SK-N-SH (cell line): ENCODE data around the gene SLC40A1.

Experiments
- SIN3A ChIP-seq: IDR thresholded peaks from 2 replicates; pipeline ENCODE4 v1.6.1; 2012; ENCODE audit warnings: low read depth, mild to moderate bottlenecking, low read length, moderate library complexity, borderline replicate concordance
- TF ChIP-seq, protein P1 (sequence below): IDR thresholded peaks from 2 replicates; pipeline ENCODE4 v1.4.0; 2012; ENCODE audit warnings: low read depth, borderline replicate concordance

DNA sequence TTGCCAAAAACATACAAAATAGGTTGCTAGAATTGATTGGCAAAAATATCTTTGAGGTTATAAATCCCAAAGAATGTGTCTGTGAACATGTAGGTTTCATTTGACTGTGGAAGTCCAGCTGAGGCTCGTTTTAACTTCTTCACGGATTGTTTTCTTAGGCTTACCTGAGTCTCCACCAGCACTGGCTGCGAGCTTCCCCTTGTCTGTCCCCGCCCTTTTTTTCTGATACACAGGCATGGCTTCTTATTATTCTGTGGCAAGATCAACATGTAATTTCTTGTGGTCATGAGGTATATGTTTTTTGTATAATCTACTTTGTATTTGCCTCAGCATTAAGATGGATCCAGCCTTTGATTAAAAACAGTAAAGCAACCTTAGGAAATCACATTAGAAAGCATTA, 7.2 kb upstream of the SLC40A1 start:
- no peak for TF ChIP-seq SIN3A
- TF ChIP-seq, protein P1, sequence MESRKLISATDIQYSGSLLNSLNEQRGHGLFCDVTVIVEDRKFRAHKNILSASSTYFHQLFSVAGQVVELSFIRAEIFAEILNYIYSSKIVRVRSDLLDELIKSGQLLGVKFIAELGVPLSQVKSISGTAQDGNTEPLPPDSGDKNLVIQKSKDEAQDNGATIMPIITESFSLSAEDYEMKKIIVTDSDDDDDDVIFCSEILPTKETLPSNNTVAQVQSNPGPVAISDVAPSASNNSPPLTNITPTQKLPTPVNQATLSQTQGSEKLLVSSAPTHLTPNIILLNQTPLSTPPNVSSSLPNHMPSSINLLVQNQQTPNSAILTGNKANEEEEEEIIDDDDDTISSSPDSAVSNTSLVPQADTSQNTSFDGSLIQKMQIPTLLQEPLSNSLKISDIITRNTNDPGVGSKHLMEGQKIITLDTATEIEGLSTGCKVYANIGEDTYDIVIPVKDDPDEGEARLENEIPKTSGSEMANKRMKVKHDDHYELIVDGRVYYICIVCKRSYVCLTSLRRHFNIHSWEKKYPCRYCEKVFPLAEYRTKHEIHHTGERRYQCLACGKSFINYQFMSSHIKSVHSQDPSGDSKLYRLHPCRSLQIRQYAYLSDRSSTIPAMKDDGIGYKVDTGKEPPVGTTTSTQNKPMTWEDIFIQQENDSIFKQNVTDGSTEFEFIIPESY, result no peak
